ENCODE results near the gene PROSER3. TPM values are rescaled to one million over a fixed set of nuclear protein-coding genes. Genes with fewer than 3 reads are reported as not detected.

Gene PROSER3
- total and polyA plus RNA-seq, 2 donors (not counting 3 experiments of a cell fraction or from before 2014, with no cell fraction given), result 18.3 to 28.3 TPM

GRCh38 chr19:35777086-35777841, 19.3 kb downstream of the PROSER3 start:
- Histone ChIP-seq H3K79me2 (ENCODE audit: control insufficient read depth, insufficient read depth, low read length) (no peaks in the 10 kb centered on the region), H4K20me1 (replicated peaks; ENCODE audit: control insufficient read depth, extremely low read depth, insufficient read depth, low read length) (no peaks in the 10 kb centered on the region), H3K4me3 (replicated peaks in 1 of 3; ENCODE audit: insufficient read depth in 1 of 3, low read depth in 1 of 3, low read length in 3 of 3) (no peak overlapping the region), H3K4me1 (ENCODE audit: control insufficient read depth, extremely low read depth, insufficient read depth, low read length) (peaks cover 4% of the 10 kb centered on the region), H3K36me3 (ENCODE audit: control insufficient read depth in 2 of 2, extremely low read depth in 1 of 2, insufficient read depth in 2 of 2, low read length in 2 of 2) (peaks cover 0 to 4% of the 10 kb centered on the region in 2 experiments), H3K9ac (replicated peaks; ENCODE audit: extremely low read depth, insufficient read depth, low read length) (no peak overlapping the region), H2AFZ (ENCODE audit: low read depth, low read length) (no peak overlapping the region), H3K27ac (ENCODE audit: insufficient read depth, low read depth, low read length) (no peak overlapping the region), H3K4me2 (ENCODE audit: insufficient read depth, low read length) (no peak overlapping the region), H3K9me3 (replicated peaks; ENCODE audit: control insufficient read depth, insufficient read depth, low read length) (no peaks in the 10 kb centered on the region), H3K9me1 (replicated peaks; ENCODE audit: control insufficient read depth, extremely low read depth, insufficient read depth, low read length) (no peaks in the 10 kb centered on the region), H3K27me3 (ENCODE audit: control insufficient read depth in 2 of 2, insufficient read depth in 2 of 2, low read length in 2 of 2) (no peaks in the 10 kb centered on the region)
- ChIA-PET CTCF (interaction anchor here (1.1 kb wide), 1 partner anchor 14 kb away, joined by 3 read pairs; no protein-coding TSS in a partner anchor), POLR2A (no interaction called here)
- intact Hi-C loops (cut with micrococcal nuclease) (no loop called here), dilution Hi-C loops (cut with MboI; ENCODE audit: extremely low pct_ligation_motif_present, low sequenced_read_pairs) (no loop called here)
- DNase-seq (ENCODE audit: low read depth, low spot score) (no peak), FAIRE-seq (no peak)
- no TSS peak for BruUV-seq (replicated peaks)
- TF ChIP-seq JUN (IDR thresholded peaks at IDR 0.05; ENCODE audit: borderline replicate concordance, insufficient read depth, insufficient read length, low read depth) (no peak), MYC (IDR thresholded peaks at IDR 0.05; ENCODE audit: low read depth, low read length) (no peak), CTCF (IDR thresholded peaks at IDR 0.05; ENCODE audit: extremely low read depth in 1 of 2, insufficient read depth in 1 of 2, low read depth in 1 of 2, low read length in 2 of 2) (no peak), POLR2AphosphoS5 (IDR thresholded peaks at IDR 0.05; ENCODE audit: insufficient read depth, low read depth, low read length) (no peak), MAX (IDR thresholded peaks at IDR 0.05; ENCODE audit: insufficient read depth, insufficient read length) (no peak), POLR2A (IDR thresholded peaks at IDR 0.05; ENCODE audit: low read depth, low read length) (no peak), GATA2 (IDR thresholded peaks at IDR 0.05; ENCODE audit: insufficient read depth, insufficient read length, low read depth, low read length) (no peak), EZH2 (IDR thresholded peaks at IDR 0.05; ENCODE audit: borderline replicate concordance, low read depth, low read length, severe bottlenecking) (no peak), FOS (IDR thresholded peaks at IDR 0.05; ENCODE audit: borderline replicate concordance, insufficient read depth, low read length) (no peak)
